GOT3 (cell line): ENCODE data around the gene FMNL1.
A peak's percentile ranks its signal among the peaks of the same experiment; 100 is the strongest.

Experiments used
- DNase-seq: peaks from one replicate; lab custom pipeline; 2025; ENCODE audit warnings: mixed read lengths; lab: John Stamatoyannopoulos, UW

Gene FMNL1

GRCh38 chr17:45223539-45224528, 2.1 kb downstream of the FMNL1 start:
- no peak for DNase-seq

DNA sequence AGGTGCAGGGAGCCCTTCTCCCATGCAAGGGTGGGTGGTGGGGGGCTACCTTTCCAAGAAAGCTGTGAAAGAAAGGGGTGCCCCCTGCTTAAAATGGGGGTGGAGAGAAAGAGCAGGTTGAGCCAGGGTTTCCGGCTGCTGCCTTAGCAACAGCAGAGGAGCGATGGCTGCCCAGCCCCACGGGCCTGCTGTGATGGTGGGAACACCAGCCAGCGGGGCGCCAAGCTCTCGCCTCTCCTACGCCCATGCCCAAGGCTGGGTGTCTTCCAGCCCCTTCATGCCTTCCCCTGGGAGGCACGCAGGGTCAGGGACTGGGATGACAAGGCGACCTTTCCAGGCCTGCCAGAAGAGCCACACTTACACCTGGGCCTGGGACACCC, 3.0 kb downstream of the FMNL1 start:
- no peak for DNase-seq

DNA sequence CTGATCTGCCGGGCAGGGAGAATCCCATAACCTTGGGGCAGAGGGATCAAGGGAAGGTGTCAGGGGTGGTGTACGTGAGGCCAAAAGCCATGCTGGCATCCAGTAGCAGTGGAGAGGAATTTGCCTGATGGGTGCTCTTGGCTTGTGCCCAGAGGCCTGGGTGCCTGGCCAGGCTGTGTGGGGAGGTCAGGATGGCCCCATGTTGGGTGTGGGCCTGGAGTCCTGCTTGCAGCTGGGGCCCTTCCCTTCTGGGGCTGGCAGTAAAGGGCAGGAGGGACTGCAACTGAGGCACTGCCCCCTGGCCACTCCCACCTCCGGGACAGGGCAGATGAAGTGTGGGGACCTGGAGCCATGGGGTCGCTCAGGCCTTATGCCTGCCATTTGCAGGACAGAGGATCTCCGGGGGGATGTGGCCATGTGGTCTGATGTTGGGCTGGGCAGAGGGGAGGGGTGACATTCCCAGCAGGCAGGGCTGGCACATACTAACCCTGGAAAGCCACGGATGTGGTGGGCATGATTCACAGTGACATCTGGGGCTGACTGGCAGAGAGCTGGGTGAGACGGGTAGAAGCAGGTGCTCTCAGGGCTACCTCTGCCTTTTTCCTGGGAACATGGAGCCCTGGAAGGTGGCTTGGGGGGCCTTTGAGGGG, 3.5 kb downstream of the FMNL1 start:
- no peak for DNase-seq

DNA sequence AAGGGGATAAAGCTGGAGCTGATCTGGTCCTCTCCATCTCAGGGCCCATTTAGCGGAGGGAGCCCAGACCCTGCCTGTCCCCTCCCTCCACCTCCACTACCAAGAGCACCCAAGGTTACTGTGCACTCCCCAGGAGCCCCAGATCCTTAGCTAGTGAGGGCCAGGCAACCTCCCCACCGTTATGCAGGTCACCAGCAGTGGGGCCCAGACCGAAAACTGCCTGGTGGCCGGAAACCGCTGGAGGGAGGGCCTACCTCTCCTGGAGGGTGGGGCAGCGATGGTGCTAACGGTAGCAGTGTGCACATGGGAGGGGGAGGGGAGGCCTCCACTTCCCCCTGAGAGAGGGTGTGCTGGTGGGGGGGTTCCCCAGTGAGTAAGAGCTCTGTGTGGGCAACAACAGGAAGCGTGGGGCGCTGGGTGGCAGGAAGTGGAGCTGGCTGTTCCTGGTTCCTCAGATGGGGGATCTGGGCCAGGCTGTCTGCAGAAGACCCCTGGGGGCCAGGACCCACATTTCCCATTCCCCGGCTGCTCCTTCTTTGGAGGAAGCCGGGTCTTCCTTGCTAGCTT, 4.4 kb downstream of the FMNL1 start:
- DNase-seq = no peak

DNA sequence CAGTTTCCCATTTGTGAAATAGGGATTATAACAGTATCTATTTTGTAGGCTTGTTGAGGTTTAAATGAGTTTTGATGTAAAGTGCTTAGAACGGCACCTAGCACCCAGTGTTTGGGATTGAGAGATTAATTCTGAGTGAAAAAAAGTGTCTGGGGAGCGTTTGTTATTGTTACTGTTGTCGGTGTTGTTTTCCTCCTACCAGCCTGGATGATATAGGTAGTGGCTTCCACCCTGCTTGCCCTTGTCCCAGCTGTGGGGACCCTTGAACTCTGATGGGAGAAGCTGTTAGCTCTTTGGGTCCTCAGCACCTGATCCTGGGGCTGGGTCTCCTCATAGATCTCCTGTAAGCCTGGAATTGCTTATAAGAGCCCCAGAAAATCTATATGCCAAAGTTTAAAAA, 4.9 kb downstream of the FMNL1 start:
- no peak for DNase-seq

- no peak for DNase-seq
Measured at GRCh38 chr17:45227101-45227925, 5.6 kb downstream of the FMNL1 start.

- DNase-seq = no peak
Measured at GRCh38 chr17:45227926-45228762, 6.5 kb downstream of the FMNL1 start.

- peak; percentile 61 for DNase-seq
Measured at GRCh38 chr17:45228763-45229539, 7.3 kb downstream of the FMNL1 start.

- DNase-seq = no peak
Measured at GRCh38 chr17:45229681-45230409, 8.2 kb downstream of the FMNL1 start.

DNA sequence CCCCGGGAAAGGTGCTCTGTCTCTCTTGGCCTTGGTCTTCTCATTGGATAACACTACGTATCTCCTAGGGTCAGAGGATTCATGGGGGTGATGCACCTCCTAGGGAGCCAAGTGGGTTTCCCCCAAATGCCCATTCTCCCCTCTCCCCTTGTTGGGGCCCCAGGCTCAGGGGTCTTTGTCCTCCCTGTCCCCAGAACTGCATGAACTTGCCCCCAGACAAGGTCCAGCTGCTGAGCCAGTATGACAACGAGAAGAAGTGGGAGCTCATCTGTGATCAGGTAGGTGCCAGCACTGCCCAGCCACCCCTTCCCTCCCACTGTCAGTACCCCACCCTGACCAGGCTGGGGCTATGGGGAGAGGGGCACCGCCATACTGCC, 8.7 kb downstream of the FMNL1 start:
- DNase-seq = no peak

DNA sequence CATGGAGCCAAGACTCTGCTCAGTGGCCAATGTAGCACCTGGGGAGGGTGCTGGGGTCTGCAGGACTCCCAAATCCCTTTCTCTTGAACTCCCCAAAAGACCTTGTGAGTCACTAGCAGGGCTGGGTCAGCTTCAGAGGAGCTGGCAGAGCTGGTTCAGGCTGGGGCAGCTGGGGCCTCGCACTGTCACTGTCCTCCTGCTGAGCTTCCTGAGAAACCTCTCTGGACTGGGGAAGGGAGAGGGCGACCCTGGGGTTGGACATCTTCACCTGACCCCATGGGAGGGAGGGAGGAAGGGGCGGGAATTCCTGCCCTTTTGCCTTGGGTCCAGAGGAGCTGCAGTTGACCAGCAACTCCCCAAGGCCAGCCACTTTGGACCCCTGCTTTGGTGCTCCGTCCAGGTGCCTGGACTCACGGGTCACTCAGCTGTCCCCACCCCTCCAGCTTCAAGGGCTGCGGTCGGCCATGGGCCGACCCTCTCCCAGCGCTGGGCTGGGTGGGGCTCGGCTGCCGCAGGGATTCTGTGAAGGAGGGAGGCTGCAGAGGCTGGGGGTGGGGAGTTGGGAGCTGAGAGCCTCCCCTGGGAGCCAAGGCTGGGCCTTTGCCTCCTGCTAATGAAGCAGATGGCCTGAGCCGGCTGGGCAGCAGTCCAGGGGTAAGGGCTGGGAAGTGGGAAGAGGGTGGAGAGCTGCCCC, 9.2 kb downstream of the FMNL1 start:
- no peak for DNase-seq

- no peak for DNase-seq
Measured at GRCh38 chr17:45231481-45232116, 9.9 kb downstream of the FMNL1 start.

DNA sequence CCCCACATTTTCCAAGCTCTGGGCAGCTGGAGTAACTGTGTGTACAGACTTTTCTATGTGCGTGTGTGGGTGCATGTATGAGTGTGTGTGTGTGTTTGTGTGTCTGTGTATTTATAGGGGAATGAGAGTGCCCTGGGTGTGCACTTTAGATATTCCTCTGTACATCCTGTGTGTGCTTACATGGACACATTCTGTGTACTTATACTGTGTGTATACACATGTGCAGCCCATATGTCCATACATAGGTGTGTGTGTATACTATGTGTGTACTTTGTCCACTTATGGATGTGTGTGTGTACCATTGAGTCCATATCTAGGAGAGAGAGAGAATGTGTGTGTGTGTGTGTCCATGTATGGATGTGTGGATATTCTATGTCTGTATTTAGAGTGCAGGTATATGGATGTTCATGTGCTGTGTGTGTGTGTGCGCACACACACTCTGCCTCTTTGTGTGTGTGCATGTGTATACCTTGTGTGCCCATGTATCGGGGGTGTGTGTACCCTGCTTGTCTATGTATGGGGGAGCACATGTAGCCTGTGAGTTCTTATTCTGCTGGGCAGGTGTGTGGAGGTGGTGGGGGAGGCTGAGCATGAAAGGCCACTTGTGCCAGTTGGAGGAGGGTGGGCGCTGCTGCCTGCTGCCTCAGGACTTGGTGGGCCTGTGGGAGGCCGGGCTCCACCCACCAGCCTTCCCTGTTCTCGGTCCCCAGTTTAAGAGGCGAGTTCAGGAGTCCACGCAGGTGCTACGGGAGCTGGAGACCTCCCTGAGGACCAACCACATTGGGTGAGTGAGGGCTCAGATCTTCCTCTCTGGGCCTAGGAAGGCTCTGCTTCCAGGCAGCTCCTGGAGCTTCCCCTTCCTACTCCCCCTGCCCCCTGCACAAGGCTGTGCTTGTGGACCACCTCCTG, 11.1 kb downstream of the FMNL1 start:
- no peak for DNase-seq

DNA sequence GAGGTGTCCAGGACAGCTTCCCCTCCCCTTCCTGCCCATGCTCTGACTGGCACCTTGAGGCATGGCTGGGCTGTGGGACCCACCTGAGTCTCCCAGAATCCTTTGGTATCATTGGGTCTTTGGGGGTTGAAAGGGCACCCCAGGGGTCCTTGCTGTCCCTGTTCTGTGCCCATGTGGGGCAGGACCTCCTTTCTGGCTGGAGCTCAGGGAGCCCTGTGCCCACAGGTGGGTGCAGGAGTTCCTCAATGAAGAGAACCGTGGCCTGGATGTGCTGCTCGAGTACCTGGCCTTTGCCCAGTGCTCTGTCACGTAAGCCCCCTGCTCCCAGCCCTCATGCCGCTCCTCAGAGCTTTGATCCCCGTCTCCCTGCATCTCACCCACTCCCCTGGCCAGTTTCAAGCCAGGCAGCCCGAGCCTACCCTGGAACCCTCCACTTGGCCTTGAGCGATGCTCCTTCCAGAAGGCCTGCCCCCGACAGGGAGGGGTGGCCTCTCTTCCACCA, 11.8 kb downstream of the FMNL1 start:
- no peak for DNase-seq

DNA sequence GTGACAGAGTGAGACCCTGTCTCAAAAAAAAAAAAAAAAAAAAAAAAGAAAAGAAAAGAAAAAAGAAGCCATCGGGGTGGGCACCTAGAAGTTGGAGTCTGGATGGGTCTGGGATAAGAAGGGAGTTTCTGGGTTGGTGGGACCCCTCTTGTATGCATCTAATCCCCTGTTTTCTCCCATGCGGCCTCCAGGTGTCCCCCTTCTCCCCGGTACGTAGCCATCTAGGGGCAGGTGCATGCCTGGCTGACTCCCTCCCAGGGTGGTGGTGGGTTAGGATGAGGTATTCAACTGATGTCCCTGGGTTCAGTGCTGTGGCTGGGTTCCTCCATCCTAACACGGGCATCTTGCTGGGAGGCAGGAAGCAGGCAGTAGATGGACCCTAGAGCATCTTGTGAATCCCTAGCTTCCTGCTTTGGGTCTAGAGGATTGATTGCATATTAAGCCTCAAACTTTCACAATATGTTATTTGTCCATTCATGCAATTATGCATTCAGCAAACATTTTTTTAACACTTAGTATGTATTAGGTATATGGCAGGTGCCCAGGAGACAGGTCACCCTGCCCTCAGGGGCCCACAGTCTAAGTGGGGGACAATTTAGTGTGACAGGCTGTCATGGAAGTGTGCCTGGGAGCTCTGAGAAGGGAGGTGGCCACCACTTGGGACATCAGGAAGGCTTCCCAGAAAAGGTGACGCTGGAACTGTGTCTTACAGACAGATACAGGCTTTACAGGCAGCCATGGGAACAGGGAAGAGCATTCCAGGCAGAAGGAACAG, 13.1 kb downstream of the FMNL1 start:
- no peak for DNase-seq
